MM.1S (cell line): ENCODE measurements around the gene HS6ST3.

ENCODE experiments used
- EZH2 ChIP-seq: fragments of 300-600 bp; sonication (generic); optimal IDR thresholded peaks from 2 replicates; pipeline ENCODE3; 2017; ENCODE audit warnings: low read depth, mild to moderate bottlenecking, antibody characterized with exemption, low read length, mixed read lengths
- EZH2phosphoT487 ChIP-seq: fragments of 300-600 bp; sonication (generic); IDR thresholded peaks from 2 replicates; pipeline ENCODE4 v1.6.1; 2018; ENCODE audit warnings: antibody characterized with exemption, low read length
- TF ChIP-seq, protein P1 (sequence below): fragments of 300-600 bp; sonication (generic); IDR thresholded peaks from 2 replicates; pipeline ENCODE4 v1.5.1; 2016; ENCODE audit warnings: antibody characterized with exemption, low read length, mixed read lengths

GRCh38 chr13:96771486-96772367, 681.8 kb downstream of the HS6ST3 start:
- TF ChIP-seq, protein P1, sequence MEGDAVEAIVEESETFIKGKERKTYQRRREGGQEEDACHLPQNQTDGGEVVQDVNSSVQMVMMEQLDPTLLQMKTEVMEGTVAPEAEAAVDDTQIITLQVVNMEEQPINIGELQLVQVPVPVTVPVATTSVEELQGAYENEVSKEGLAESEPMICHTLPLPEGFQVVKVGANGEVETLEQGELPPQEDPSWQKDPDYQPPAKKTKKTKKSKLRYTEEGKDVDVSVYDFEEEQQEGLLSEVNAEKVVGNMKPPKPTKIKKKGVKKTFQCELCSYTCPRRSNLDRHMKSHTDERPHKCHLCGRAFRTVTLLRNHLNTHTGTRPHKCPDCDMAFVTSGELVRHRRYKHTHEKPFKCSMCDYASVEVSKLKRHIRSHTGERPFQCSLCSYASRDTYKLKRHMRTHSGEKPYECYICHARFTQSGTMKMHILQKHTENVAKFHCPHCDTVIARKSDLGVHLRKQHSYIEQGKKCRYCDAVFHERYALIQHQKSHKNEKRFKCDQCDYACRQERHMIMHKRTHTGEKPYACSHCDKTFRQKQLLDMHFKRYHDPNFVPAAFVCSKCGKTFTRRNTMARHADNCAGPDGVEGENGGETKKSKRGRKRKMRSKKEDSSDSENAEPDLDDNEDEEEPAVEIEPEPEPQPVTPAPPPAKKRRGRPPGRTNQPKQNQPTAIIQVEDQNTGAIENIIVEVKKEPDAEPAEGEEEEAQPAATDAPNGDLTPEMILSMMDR, result no peak
- no peak for TF ChIP-seq EZH2phosphoT487
- TF ChIP-seq EZH2, result no peak
